HCT116 (cell line): Measurements from ENCODE around the gene FAM131C. TPM values are rescaled to one million over a fixed set of nuclear protein-coding genes. Genes with fewer than 3 reads are reported as not detected.

Source experiments
- ATAC-seq: fragments of 200-7000 bp; cut with Tn5 transposase; 2 replicates; pipeline ENCODE4 v1.9.1; 2020; ENCODE audit warnings: mild to moderate bottlenecking, moderate library complexity
- BruUV-seq: library from RNA; stranded (reverse); fragments of 400-500 nt; replicated peaks from 2 replicates; lab custom pipeline; 2021; lab: Mats Ljungman, UMichigan
- CTCF ChIA-PET: fragments of 300-600 bp; sonication (Branson Sonifier 250); formaldehyde crosslinking; loops from one replicate; lab custom pipeline; 2021; ENCODE audit warnings: antibody characterized with exemption; lab: Charles Lee
- POLR2A ChIA-PET: fragments of 300-600, 350-600 bp; sonication (Branson Sonifier 250); formaldehyde crosslinking; loops from one replicate; lab custom pipeline; 2021; ENCODE audit warnings: antibody characterized with exemption; lab: Charles Lee
- RAD21 ChIA-PET, 2 experiments: fragments of 300-600 bp; sonication (Branson Sonifier 250); formaldehyde crosslinking; loops; one replicate each; lab custom pipeline; 2023; ENCODE audit warnings: low total read pairs in 2 of 2; ENCODE audit not compliant: uncharacterized antibody in 2 of 2, unreplicated experiment in 2 of 2, low non-redundant PET in 1 of 2; lab: Charles Lee
- DNase-seq: peaks from one replicate; pipeline ENCODE4 v3.0.0-alpha.2; 2010; ENCODE audit warnings: low read depth, low spot score
- H2AFZ ChIP-seq: fragments of 200-600 bp; shearing (Covaris generic), sonication (generic); 2 replicates; pipeline ENCODE4 v1.6.1; 2017; ENCODE audit warnings: low read depth, mixed run types, mixed read lengths, antibody characterized with exemption, low read length; ENCODE audit not compliant: poor library complexity, severe bottlenecking
- H3K27ac ChIP-seq: 2 replicates; pipeline ENCODE4 v1.5.1; 2012; ENCODE audit warnings: low read depth, low read length
- H3K27me3 ChIP-seq: fragments of 200-600 bp; sonication (generic); 2 replicates; pipeline ENCODE4 v1.6.1; 2016; ENCODE audit warnings: mixed run types, low read length, mixed read lengths; ENCODE audit not compliant: insufficient read depth
- H3K36me3 ChIP-seq, 2 experiments: fragments of 200-500 bp in 1 of 2; fragments of 200-600 bp in 1 of 2; sonication (Bioruptor generic) in 1 of 2; sonication (generic) in 1 of 2; 2 replicates each; pipeline versions ENCODE4 v1.5.1 to v1.6.1; 2014 to 2016; ENCODE audit warnings: low read length in 2 of 2, inconsistent platforms in 1 of 2, mixed read lengths in 1 of 2, mixed run types in 1 of 2; ENCODE audit not compliant: insufficient read depth in 2 of 2, control insufficient read depth in 1 of 2
- H3K4me1 ChIP-seq, 2 experiments: fragments of 200-600 bp in 1 of 2; sonication (generic) in 1 of 2; 2 replicates each; pipeline versions ENCODE4 v1.5.1 to v1.6.1; 2012 to 2017; ENCODE audit warnings: low read length in 2 of 2, inconsistent platforms in 1 of 2, mild to moderate bottlenecking in 1 of 2, mixed read lengths in 1 of 2, mixed run types in 1 of 2, moderate library complexity in 1 of 2; ENCODE audit not compliant: insufficient read depth in 2 of 2, control insufficient read depth in 1 of 2
- H3K4me2 ChIP-seq: fragments of 200-600 bp; sonication (generic); 2 replicates; pipeline ENCODE4 v1.6.1; 2017; ENCODE audit warnings: mixed run types, low read length, mixed read lengths
- H3K4me3 ChIP-seq, 2 experiments: fragments of 200-600 bp in 1 of 2; sonication (generic) in 1 of 2; replicated peaks in 1 of 2; 2 replicates each; pipeline ENCODE4 v1.5.1; 2011 to 2016; ENCODE audit warnings: low read length in 2 of 2, control low read depth in 1 of 2, low read depth in 1 of 2, mild to moderate bottlenecking in 1 of 2, mixed read lengths in 1 of 2, mixed run types in 1 of 2
- H3K79me2 ChIP-seq: fragments of 200-600 bp; sonication (generic); 2 replicates; pipeline ENCODE4 v1.6.1; 2017; ENCODE audit warnings: mild to moderate bottlenecking, mixed run types, low read length, moderate library complexity, mixed read lengths; ENCODE audit not compliant: insufficient read depth
- H3K9ac ChIP-seq: fragments of 200-600 bp; sonication (generic); 2 replicates; pipeline ENCODE4 v1.6.1; 2016; ENCODE audit warnings: low read length, mixed read lengths
- H3K9me2 ChIP-seq: fragments of 200-600 bp; sonication (generic), shearing (Covaris generic); 2 replicates; pipeline ENCODE4 v1.6.1; 2017; ENCODE audit warnings: mixed run types, mild to moderate bottlenecking, moderate library complexity; ENCODE audit not compliant: insufficient read depth
- H3K9me3 ChIP-seq, 2 experiments: fragments of 200-500 bp in 1 of 2; fragments of 200-600 bp in 1 of 2; sonication (Bioruptor generic) in 1 of 2; sonication (generic) in 1 of 2; 2 replicates each; pipeline ENCODE4 v1.6.1; 2014 to 2017; ENCODE audit warnings: low read length in 2 of 2, mixed read lengths in 2 of 2, inconsistent platforms in 1 of 2, low read depth in 1 of 2, mild to moderate bottlenecking in 1 of 2, mixed run types in 1 of 2, moderate library complexity in 1 of 2; ENCODE audit not compliant: control insufficient read depth in 1 of 2, insufficient read depth in 1 of 2
- H4K20me1 ChIP-seq: fragments of 200-600 bp; sonication (generic), shearing (Covaris generic); 2 replicates; pipeline ENCODE4 v1.6.1; 2017; ENCODE audit warnings: mixed run types, mild to moderate bottlenecking, moderate library complexity; ENCODE audit not compliant: insufficient read depth
- EGR1 ChIP-seq: IDR thresholded peaks from 2 replicates; pipeline ENCODE4 v1.6.1; 2012; ENCODE audit warnings: low read depth
- ELF1 ChIP-seq: IDR thresholded peaks from 2 replicates; pipeline ENCODE4 v1.6.1; 2012; ENCODE audit warnings: low read depth, borderline replicate concordance
- EZH2phosphoT487 ChIP-seq: fragments of 200-600 bp; IDR thresholded peaks from 2 replicates; pipeline ENCODE4 v1.6.1; 2018; ENCODE audit warnings: antibody characterized with exemption, borderline replicate concordance
- FOSL1 ChIP-seq: IDR thresholded peaks from 2 replicates; pipeline ENCODE4 v1.6.1; 2012; ENCODE audit warnings: low read depth
- POLR2A ChIP-seq: IDR thresholded peaks from 2 replicates; pipeline ENCODE4 v1.7.0; 2011; ENCODE audit warnings: borderline replicate concordance; ENCODE audit not compliant: insufficient read depth, insufficient read length; ENCODE audit errors: extremely low read depth
- RAD21 ChIP-seq: IDR thresholded peaks from 2 replicates; pipeline ENCODE4 v1.6.1; 2012; ENCODE audit warnings: low read depth, mild to moderate bottlenecking
- SP1 ChIP-seq: IDR thresholded peaks from 2 replicates; pipeline ENCODE4 v1.6.1; 2012; ENCODE audit warnings: low read depth
- SRF ChIP-seq: IDR thresholded peaks from 2 replicates; pipeline ENCODE4 v1.6.1; 2012; ENCODE audit warnings: low read depth
- intact Hi-C: fragments of 100-400 bp; cut with micrococcal nuclease; formaldehyde crosslinking; loops from 2 replicates; pipeline ENCODE4 v1.10.0; 2022
- total RNA-seq: library from RNA; stranded (reverse); gene quantifications from one replicate; pipeline ENCODE4 v1.2.1, GENCODE V29; 2021; ENCODE audit not compliant: unreplicated experiment

The FAM131C gene
- total RNA-seq, 1 experiment from 2014 or later: 11.6 TPM

DNA sequence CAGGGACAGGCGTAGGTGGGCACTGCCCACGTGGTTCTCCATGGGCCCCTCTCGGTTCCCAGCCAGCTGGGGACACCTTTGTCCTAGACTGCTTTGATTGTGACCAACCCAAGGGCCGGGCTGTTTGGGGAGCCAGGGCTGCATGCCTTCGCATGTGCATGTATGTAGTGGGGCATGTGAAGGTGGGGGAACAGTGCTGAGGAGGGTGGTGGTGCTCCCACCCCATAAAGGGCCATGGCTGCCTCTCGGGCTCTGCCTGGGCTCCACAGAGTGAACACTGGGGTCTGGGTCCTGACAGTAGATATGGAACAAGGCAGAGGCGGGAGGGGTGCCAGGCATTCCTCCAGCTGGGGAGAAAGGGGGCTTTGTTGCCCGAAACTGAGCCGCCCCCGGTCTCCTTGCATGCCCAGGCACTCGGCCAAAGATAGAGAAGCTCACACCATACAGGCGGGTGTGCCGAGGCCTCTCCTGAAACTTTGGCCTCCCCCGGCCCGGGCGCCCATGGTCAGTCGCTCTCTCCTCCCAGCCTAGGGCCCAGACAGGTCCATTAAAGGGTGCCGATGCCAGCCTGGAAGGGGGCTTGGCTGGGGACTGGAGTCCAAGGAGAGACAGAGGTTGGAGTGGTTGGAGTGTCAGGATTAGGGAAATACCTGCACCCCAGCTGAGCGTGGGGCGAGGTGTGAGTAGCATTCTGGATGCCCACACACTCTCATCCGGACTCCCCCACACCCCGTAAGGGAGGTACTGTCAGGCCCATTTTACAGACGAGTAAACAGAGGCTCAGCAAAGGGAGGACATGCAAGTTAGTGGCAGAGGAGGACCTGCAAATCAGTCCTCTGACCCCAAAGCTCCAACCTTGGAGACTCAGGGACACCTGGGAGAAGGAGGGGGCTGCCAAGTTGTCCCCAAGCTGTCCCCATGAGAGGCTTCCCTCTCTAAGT, 41.3 kb upstream of the FAM131C start (continued):
- TF ChIP-seq RAD21: no peak

DNA sequence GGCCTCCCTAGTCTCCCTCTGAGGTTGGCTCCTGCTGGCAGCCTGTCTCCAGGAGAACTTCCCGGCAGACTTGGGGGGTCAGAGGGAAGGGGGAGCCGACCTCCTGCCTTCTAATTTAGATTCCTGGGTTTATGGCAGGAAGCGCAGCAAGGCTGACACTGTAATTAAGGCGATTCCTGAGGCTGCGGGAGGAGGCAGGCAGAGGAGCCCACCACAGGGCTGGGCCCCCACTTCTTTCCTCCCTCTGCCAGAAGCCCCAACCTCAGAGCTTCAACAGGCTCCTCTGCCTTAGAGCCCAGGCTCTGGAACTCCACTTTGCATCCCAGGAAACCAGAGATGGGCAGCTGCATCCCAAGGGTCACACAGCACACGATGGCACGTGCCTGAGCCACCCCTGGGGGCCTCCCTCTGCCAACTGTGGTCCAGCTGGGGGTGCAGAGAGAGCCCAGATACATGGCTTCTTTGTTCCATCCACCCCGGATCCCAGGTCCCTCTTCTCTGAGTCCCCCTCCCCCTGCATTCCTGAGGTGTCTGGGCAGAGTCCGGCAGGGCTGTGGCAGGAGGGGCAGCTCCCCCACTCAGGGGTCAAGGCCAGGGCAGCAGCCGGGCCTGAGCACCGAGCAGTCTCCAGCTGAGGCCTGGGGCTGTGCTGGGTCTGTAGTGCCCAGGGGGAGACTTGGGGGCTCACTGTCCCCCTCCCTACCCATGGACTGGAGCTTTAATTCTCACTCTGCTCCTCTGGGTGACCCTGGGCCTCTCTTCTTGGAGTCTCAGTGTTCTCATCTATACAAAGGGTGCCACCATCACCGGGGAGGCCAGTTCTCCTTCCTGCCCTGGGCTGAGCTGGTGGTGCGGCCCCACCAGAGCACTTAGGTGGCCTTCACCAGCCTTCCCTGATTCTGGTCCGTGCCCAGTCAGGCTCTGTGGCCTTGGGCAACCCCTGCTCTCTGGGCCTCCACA, 39.4 kb upstream of the FAM131C start:
- Histone ChIP-seq H3K4me2 (no peak overlapping the region), H3K9me2 (no peaks in the 10 kb centered on the region), H3K79me2 (no peaks in the 10 kb centered on the region), H2AFZ (no peak overlapping the region), H3K36me3 (no peaks in the 10 kb centered on the region), H3K4me1 (no peaks in the 10 kb centered on the region), H4K20me1 (no peaks in the 10 kb centered on the region), H3K9ac (no peak overlapping the region), H3K27ac (no peak overlapping the region), H3K9me3 (peaks cover 0 to 3% of the 10 kb centered on the region in 2 experiments; a peak in 1 of 4 replicates), H3K4me3 (no peak overlapping the region), H3K27me3 (no peaks in the 10 kb centered on the region)
- TF ChIP-seq EGR1 (no peak), SP1 (no peak), FOSL1 (no peak), ELF1 (no peak), RAD21 (no peak), SRF (no peak), EZH2phosphoT487 (no peak), POLR2A (no peak)
- ChIA-PET POLR2A (no interaction called here), RAD21 (interaction anchor here in 1 of 2 experiments (0.6 kb wide), 1 partner anchor 280 kb away, joined by 5 read pairs; no protein-coding TSS in a partner anchor), CTCF (interaction anchor here (1.2 to 1.3 kb wide), 2 partner anchors 30 to 34 kb away, joined by 3 read pairs; no protein-coding TSS in a partner anchor)
- intact Hi-C loops: no loop called here
- ATAC-seq (no peak), DNase-seq (no peak)
- BruUV-seq: no TSS peak
